Tibial artery (tissue), 4 donors: ENCODE measurements around the gene NEMP1.

Source experiments
- DNase-seq, 2 donors: peaks; one replicate each; pipeline ENCODE4 v3.0.0-alpha.2; 2019
- H3K27ac ChIP-seq, 2 donors: fragments of 200-600 bp; sonication (generic) in 1 of 2; 1 replicate in 1 of 2; 2 replicates in 1 of 2; pipeline ENCODE4 v1.5.1; 2018 to 2019; ENCODE audit warnings: mild to moderate bottlenecking in 1 of 2
- H3K27me3 ChIP-seq, 2 donors: fragments of 200-600 bp; sonication (generic) in 1 of 2; one replicate each; pipeline versions ENCODE4 v1.5.1 to v1.6.0; 2016 to 2019
- H3K36me3 ChIP-seq, 3 donors: fragments of 200-600 bp; sonication (generic) in 2 of 3; one replicate each; pipeline ENCODE4 v1.5.1; 2016 to 2019; ENCODE audit warnings: mild to moderate bottlenecking in 2 of 3
- H3K4me1 ChIP-seq, 4 donors: fragments of 200-600 bp; sonication (generic) in 2 of 4; 1 replicate in 3 of 4; 2 replicates in 1 of 4; pipeline ENCODE4 v1.5.1; 2016 to 2019
- H3K4me3 ChIP-seq, 2 donors: fragments of 200-600 bp; sonication (generic) in 1 of 2; 1 replicate in 1 of 2; 2 replicates in 1 of 2; pipeline ENCODE4 v1.5.1; 2018 to 2019; ENCODE audit warnings: mild to moderate bottlenecking in 2 of 2
- H3K9me3 ChIP-seq, 3 donors: fragments of 200-600 bp; sonication (generic) in 1 of 3; one replicate each; pipeline ENCODE4 v1.5.1; 2016 to 2019
- CTCF ChIP-seq, 2 experiments: fragments of 200-600 bp in 1 of 2; fragments of 450-650 bp in 1 of 2; IDR thresholded peaks; one replicate each; pipeline ENCODE4 v1.5.1; 2017 to 2019; ENCODE audit warnings: antibody characterized with exemption in 2 of 2, mild to moderate bottlenecking in 1 of 2, moderate library complexity in 1 of 2
- intact Hi-C: fragments of 100-400 bp; cut with DNase I; formaldehyde crosslinking; loops from one replicate; pipeline ENCODE4 v1.15.0; 2023; ENCODE audit warnings: low total_unique reads

Gene NEMP1

GRCh38 chr12:57098546-57098945, 20.0 kb upstream of the NEMP1 start:
- Histone ChIP-seq H3K27ac (peak overlapping the region in 1 of 2 donors; percentile 22), H3K36me3 (peaks cover 60 to 91% (median 80%) of the 10 kb centered on the region in 3 donors), H3K9me3 (no peaks in the 10 kb centered on the region), H3K4me1 (peaks cover 0 to 25% (median 13%) of the 10 kb centered on the region in 4 donors), H3K27me3 (no peaks in the 10 kb centered on the region), H3K4me3 (no peak overlapping the region)
- intact Hi-C loops: no loop called here
- TF ChIP-seq CTCF (IDR thresholded peaks at IDR 0.05): no peak
- no peak for DNase-seq

GRCh38 chr12:57097554-57097835, 18.9 kb upstream of the NEMP1 start:
- Histone ChIP-seq H3K4me3 (no peak overlapping the region), H3K9me3 (no peaks in the 10 kb centered on the region), H3K36me3 (peaks cover 70 to 92% (median 86%) of the 10 kb centered on the region in 3 donors), H3K4me1 (peaks cover 0 to 36% (median 23%) of the 10 kb centered on the region in 4 donors), H3K27ac (no peak overlapping the region), H3K27me3 (no peaks in the 10 kb centered on the region)
- intact Hi-C loops: no loop called here
- DNase-seq: no peak
- TF ChIP-seq CTCF (IDR thresholded peaks at IDR 0.05): no peak

- no peaks in the 10 kb centered on the region for H3K9me3 ChIP-seq
- no peak overlapping the region for H3K4me3 ChIP-seq
- intact Hi-C loops: no loop called here
- peaks cover 0 to 41% (median 28%) of the 10 kb centered on the region in 4 donors for H3K4me1 ChIP-seq
- no peak for TF ChIP-seq CTCF (IDR thresholded peaks at IDR 0.05)
- H3K27me3 ChIP-seq: no peaks in the 10 kb centered on the region
- peak overlapping the region; percentile 12 to 91 for H3K27ac ChIP-seq
- H3K36me3 ChIP-seq: peaks cover 73 to 92% (median 86%) of the 10 kb centered on the region in 3 donors
- DNase-seq: no peak
These were observed 18.4 kb upstream of the NEMP1 start for GRCh38 chr12:57096748-57097553.

GRCh38 chr12:57096099-57096572, 17.5 kb upstream of the NEMP1 start:
- no peak for DNase-seq
- intact Hi-C loops: no loop called here
- H3K27me3 ChIP-seq: no peaks in the 10 kb centered on the region
- H3K27ac ChIP-seq: peak overlapping the region; percentile 12 to 91
- H3K4me1 ChIP-seq: peaks cover 6 to 50% (median 37%) of the 10 kb centered on the region in 4 donors
- peaks cover 76 to 92% (median 86%) of the 10 kb centered on the region in 3 donors for H3K36me3 ChIP-seq
- H3K9me3 ChIP-seq: no peaks in the 10 kb centered on the region
- H3K4me3 ChIP-seq: no peak overlapping the region
- no peak for TF ChIP-seq CTCF (IDR thresholded peaks at IDR 0.05)

GRCh38 chr12:57095440-57095839, 16.8 kb upstream of the NEMP1 start:
- Histone ChIP-seq H3K36me3 (peaks cover 75 to 90% (median 88%) of the 10 kb centered on the region in 3 donors), H3K9me3 (no peaks in the 10 kb centered on the region), H3K27ac (peak overlapping the region; percentile 91 to 99), H3K27me3 (no peaks in the 10 kb centered on the region), H3K4me1 (peaks cover 8 to 57% (median 44%) of the 10 kb centered on the region in 4 donors), H3K4me3 (no peak overlapping the region)
- TF ChIP-seq CTCF (IDR thresholded peaks at IDR 0.05): no peak
- intact Hi-C loops: loop anchor here (2.0 kb wide), 1 partner anchor 15 kb away; the partner anchor contains the start of gene STAT6
- no peak for DNase-seq
